Measurements from ENCODE around the gene CHD3.

GRCh38 chr17:7911116-7911515 is 22.5 kb downstream of the CHD3 start:
- no peak for TF ChIP-seq ZBTB33 (IDR thresholded peaks at IDR 0.05; ENCODE audit: borderline replicate concordance, low read depth)
- TF ChIP-seq CTCF (IDR thresholded peaks at IDR 0.05) = no peak
- no peak for TF ChIP-seq REST (IDR thresholded peaks at IDR 0.05; ENCODE audit: low read depth, low read length)
- TF ChIP-seq USF2 (IDR thresholded peaks at IDR 0.05; ENCODE audit: borderline replicate concordance, low read depth, low read length) = no peak
- no peak for TF ChIP-seq CHD2 (IDR thresholded peaks at IDR 0.05; ENCODE audit: low read length, partially characterized antibody)
- no peak for TF ChIP-seq SMC3 (IDR thresholded peaks at IDR 0.05; ENCODE audit: low read depth, low read length)
- no peak for TF ChIP-seq POLR2AphosphoS5 (IDR thresholded peaks at IDR 0.05; ENCODE audit: low read depth, low read length)
- no peak for TF ChIP-seq RAD21 (IDR thresholded peaks at IDR 0.05; ENCODE audit: low read length)
- no peak for TF ChIP-seq FOXM1 (IDR thresholded peaks at IDR 0.05; ENCODE audit: low read depth)
- TF ChIP-seq PBX3 (IDR thresholded peaks at IDR 0.05) = no peak
- TF ChIP-seq EP300 (IDR thresholded peaks at IDR 0.05; ENCODE audit: borderline replicate concordance in 1 of 2, low read depth in 1 of 2, low read length in 1 of 2) = no peak
- no peak for TF ChIP-seq TAF1 (IDR thresholded peaks at IDR 0.05; ENCODE audit: borderline replicate concordance, low read depth, low read length)
- TF ChIP-seq MEF2A (IDR thresholded peaks at IDR 0.05; ENCODE audit: borderline replicate concordance, low read depth) = no peak

Measured in SK-N-SH (cell line).